Fibroblast of the aortic adventitia (primary cell): ENCODE results near the gene GPC6. TPM values are rescaled to one million over a fixed set of nuclear protein-coding genes. Genes with fewer than 3 reads are reported as not detected.
A peak's percentile ranks its signal among the peaks of the same experiment; 100 is the strongest.
"Not testable (repeated sequence)": the region's sequence is repeated elsewhere in the genome, so short reads cannot be mapped to it uniquely, and the experiment has no call there.

ENCODE experiments used
- DNase-seq: peaks from one replicate; pipeline ENCODE4 v3.0.0-alpha.2; 2010; ENCODE audit warnings: low read depth
- H3K4me3 ChIP-seq: 2 replicates; pipeline ENCODE4 v1.5.1; 2011; ENCODE audit warnings: low read depth, mild to moderate bottlenecking, control low read depth, low read length, moderate library complexity
- CTCF ChIP-seq: IDR thresholded peaks from 2 replicates; pipeline ENCODE4 v1.5.1; 2011; ENCODE audit warnings: mild to moderate bottlenecking, low read length, control low read depth, inconsistent platforms; ENCODE audit not compliant: insufficient read depth
- total RNA-seq: library from RNA; depleted of rRNA; stranded (reverse); fragments of >200 nt; gene quantifications from 2 replicates; pipeline ENCODE4 v1.2.3, GENCODE V29; 2012; ENCODE audit warnings: low replicate concordance

The GPC6 gene
- total RNA-seq, 1 donor: 92.6 TPM

- no peak for DNase-seq
- no peak for TF ChIP-seq CTCF
- no peak overlapping the region for H3K4me3 ChIP-seq
Observed at GRCh38 chr13:94333131-94333820, 1106.7 kb downstream of the GPC6 start.

- H3K4me3 ChIP-seq: no peak overlapping the region
- no peak for DNase-seq
- no peak for TF ChIP-seq CTCF
Observed at GRCh38 chr13:94335761-94336526, 1109.3 kb downstream of the GPC6 start.

- TF ChIP-seq CTCF: no peak
- H3K4me3 ChIP-seq: no peak overlapping the region
- no peak for DNase-seq
Observed at GRCh38 chr13:94339116-94339687, 1112.6 kb downstream of the GPC6 start.

GRCh38 chr13:94342436-94343242 lies 1116.0 kb downstream of the GPC6 start:
- TF ChIP-seq CTCF: no peak
- no peak for DNase-seq

GRCh38 chr13:94343243-94343585 lies 1116.6 kb downstream of the GPC6 start:
- no peak overlapping the region for H3K4me3 ChIP-seq
- DNase-seq: peak; percentile 50
- no peak for TF ChIP-seq CTCF

More at GRCh38 chr13:94342436-94343242, 1116.0 kb downstream of the GPC6 start:
- H3K4me3 ChIP-seq: no peak overlapping the region

- DNase-seq, H3K4me3 ChIP-seq: not testable (repeated sequence)
Observed at GRCh38 chr13:94343687-94344086, 1117.1 kb downstream of the GPC6 start.
